Activated CD4-positive, CD25-positive, alpha-beta regulatory T cell treated with anti-CD3 and anti-CD28 coated beads, Interleukin-2, amount 50 U/mL, for 72 hours (primary cell): ENCODE results near the gene VMAC.

Experiments used
- DNase-seq: peaks from one replicate; pipeline ENCODE4 v3.0.0; 2021

Gene VMAC

DNA sequence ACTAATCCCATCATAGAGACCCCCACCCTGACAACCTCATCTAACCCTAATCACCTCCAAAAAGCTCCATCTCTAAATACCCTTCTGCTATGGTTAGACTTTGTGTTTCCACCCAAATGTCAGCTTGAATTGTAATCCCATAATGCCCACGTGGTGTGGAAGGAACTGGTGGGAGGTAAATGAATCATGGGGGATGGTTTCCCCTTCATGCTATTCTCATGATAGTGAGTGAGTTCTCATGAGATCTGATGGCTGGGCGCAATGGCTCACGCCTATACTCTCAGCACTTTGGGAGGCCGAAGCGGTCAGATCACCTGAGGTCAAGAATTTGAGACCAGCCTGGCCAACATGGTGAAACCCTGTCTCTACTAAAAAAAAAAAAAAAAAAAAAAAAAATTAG, 2.6 kb downstream of the VMAC start:
- no peak for DNase-seq

DNA sequence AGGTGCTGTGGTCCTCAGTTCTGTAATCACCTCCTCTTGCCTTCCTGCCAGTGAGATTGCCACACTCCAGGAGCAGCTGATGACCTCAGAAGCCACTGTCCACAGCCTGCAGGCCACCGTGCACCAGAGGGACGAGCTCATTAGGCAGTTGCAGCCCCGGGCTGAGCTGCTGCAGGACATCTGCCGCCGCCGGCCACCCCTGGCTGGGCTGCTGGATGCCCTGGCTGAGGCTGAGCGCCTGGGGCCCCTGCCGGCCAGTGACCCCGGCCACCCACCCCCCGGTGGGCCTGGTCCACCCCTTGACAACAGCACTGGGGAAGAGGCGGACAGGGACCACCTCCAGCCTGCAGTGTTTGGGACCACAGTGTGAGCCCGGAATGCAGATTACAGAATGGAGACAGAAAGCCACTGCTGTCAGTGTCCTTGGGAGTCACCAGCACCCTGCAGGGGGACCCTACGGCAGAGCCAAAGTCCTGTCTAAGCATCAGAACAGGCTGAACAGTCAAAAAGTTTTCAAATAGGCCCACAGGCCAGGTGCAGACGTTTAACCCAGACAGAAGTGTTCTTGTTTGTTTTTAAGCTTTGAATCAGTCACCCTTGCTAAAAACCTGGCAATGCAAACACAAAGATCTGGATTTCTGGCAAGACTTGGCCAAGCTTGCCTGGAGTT, 4.2 kb downstream of the VMAC start:
- DNase-seq = no peak

- no peak for DNase-seq
Observed at GRCh38 chr19:5910638-5910907, 5.9 kb downstream of the VMAC start.

- DNase-seq = no peak
Observed at GRCh38 chr19:5911366-5911765, 6.7 kb downstream of the VMAC start.

DNA sequence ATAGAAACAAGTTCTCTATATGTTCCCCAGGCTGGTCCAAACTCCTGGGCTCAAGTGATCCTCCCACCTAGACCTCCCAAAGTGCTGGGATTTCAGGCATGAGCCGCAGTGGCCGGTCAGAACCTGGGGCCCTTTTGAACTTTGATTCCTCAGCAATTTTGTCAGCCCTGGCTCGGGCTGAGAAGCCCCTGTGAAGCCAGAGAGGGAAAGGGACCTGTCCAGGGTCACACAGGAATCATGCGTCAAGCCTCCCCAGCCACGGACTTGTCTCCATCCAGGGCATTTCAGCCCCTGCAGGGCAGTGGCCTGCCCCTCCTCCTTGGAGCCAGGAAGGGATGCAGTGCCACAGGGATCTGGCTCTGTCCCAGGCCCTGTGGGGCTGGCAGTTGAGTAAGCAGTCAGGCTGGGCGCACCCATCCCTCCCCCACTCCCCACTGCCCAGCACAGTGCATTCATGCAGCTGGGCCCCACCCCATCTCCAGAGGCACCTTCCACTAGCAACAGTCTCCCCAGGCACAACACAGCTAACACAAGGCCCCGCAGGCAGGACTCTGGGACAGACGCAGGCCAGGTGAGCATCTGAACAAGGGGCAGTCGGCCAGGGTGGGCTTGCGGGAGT, 9.2 kb downstream of the VMAC start, which contains the start of gene CAPS:
TSS of gene CAPS (plus strand) at position 516 of the 619 bp plus-strand sequence. CDS start 153 bp downstream, outside the sequence.
- DNase-seq = no peak

- DNase-seq = no peak
Observed at GRCh38 chr19:5914358-5914774, 9.7 kb downstream of the VMAC start.

DNA sequence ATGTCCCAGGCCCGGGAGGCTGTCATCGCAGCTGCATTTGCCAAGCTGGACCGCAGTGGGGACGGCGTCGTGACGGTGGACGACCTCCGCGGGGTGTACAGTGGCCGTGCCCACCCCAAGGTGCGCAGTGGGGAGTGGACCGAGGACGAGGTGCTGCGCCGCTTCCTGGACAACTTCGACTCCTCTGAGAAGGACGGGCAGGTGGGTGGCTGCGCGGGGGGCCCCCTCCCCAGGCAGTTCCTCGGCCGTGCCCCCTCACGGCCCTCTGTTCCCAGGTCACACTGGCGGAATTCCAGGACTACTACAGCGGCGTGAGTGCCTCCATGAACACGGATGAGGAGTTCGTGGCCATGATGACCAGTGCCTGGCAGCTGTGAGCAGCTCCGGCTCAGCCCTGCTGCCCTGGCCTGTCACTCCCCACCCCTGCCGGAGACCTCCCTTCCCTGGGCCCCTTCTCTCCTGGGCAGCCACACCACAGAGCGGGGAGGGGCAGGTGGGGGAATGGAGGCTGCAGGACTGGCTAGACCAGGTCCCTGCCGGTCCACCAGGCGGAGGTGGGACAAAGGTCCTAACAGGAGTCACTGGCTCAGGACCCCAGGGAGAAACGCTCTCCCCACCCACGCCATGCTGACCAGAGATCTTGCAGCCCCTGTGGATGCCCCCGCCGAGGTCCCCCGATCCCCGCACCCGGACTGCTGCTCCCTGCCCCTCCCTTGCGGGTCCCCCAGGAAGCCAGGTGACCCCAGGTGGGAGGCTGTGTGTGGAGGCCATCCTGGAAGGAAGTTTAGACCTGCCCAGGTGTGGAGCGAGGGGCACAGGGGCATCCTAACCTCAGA, 10.5 kb downstream of the VMAC start:
- DNase-seq = no peak

DNA sequence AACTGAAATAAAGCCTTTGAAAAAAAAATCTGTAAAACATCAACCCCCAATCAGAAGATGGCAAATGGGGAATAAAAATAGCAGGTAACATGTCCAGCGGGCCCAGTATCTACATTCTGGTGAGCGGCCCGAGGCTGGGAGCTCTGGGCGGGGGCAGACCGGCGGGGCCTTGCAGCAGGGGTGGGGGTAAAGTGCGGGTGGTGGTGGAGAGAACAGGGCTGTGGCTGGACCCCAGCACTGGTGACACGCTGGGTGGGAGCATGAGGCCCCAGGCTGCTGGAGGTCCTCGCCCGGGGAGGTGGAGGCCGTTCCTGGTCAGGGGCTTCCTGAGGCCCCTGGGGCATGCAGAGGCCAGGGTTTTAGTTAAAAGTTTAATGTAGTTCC, 11.1 kb downstream of the VMAC start:
- no peak for DNase-seq

DNA sequence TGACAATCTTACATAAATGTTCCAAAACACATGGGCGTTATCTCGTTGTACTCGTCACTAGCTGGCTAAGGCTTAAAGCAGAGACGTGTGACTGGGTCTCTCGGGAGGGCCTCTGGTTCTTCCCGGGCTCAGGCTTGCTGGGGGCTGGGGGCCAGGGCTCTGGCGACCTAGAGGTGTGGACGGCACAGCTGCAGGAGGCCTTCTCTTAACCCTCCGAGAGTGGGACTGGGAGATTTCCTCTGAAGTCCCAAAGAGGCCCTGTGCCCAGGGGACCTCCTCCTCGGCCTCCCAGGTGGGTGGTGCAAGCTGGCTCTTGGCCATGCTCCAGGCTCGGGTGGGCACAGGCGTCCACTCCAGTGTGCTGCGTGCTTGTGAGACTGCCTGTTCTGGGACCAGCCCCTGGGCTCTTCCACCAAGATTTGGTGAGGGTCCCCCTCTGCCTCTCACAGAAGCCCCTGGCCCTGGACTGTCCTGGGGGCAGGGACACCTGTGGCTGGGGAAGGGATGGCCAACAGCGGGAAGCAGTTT, 11.6 kb downstream of the VMAC start:
- DNase-seq = no peak

DNA sequence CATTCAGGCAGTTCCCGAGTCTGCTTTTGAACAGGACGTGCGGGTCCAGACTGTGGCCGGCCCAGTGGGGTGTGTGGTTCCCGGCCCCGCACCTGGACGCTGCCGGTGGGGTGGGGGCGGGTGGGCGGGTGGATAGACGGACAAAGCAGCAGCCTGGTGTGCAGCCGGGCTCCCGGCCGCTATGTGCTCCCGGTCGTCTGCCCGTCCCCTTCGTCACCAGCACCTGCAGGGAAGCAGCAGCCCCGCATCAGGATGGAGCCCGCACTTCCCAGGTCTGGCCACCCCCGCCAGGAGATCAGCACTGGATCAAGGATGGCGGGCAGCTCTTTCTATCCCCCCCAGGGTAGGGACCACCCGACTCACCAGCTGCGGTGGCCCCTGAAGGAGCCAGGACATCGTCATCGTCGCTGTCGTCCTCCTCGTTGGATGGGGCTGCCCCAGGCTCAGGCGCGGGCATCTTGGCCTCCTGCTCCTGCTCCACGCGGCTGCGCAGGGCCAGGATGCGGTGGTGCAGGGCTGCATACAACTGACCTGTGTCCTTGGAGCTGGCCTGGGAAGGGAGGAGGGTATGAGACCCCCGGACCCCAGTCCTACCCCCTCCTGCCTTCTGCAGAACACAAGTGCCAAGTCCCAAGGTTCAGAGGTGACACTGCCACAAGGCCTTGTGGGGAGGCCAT, 12.9 kb downstream of the VMAC start:
- no peak for DNase-seq

- no peak for DNase-seq
Observed at GRCh38 chr19:5918463-5919079, 13.9 kb downstream of the VMAC start.

DNA sequence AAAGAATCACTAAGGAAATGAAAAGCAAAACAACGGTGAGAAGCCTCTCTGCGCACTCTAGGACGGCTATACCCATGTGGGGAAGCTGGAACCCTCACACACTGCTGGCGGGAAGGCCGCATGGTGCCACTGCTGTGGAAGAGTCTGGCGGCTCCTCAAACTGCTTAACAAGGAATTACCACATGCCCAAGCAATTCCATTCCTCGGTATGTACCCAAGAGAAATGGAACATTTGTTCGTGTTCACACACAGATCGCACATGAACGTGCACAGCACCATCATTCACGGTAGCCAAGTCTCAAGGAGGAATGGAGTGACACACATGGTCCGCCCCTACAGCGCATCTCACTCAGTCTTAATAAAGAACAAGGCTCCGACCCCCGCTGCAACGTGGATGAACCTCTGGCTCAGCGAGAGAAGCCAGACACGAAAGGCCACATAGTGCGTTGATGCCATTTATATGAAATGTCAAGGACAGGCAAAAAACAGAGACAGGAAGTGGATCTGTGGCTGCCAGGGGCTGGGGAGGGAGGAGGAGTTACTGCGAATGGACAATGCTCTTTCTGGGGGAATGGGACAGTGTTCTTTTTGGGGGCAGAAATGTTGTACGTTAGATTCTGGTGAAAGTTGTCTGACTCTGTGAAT, 17.0 kb downstream of the VMAC start:
- DNase-seq = no peak

DNA sequence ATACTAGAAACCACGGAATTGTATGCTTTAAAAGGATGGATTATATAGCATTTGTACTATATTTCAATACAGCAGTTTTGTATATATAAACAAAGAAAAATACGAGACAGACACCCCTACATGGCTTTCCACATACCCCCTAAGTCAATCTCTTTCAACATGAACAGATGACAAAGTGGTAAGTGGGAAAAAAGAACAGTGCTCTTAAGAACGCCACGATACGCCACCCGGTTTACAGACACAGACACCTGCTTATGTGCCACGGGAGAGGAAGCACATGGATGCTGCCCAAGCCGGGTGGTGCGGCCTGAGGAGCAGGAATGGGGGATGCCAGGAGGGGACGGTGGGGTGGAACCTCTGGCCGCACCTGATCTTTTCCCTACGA, 17.5 kb downstream of the VMAC start:
- DNase-seq = no peak

DNA sequence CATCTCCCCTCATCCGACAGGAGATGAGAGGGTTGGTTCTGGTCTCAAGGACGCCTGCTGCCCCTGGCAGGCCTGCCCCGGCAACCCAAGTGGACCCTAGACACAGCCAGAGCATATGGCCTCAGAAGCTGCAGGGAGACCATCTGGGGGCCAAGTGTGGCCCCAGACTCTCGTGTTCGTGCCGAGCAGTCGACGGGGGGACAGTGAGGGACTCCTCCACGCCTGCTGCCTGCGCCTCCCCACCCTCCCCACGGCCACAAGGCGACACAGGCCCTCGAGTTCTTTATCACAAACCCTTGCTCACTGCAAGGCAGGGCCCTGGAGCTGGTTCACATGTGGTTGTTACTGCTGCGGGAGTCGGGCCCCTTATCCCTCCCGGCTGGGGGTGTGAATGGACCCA, 18.7 kb downstream of the VMAC start:
- DNase-seq = no peak

- DNase-seq = no peak
Observed at GRCh38 chr19:5925830-5926427, 21.3 kb downstream of the VMAC start.

DNA sequence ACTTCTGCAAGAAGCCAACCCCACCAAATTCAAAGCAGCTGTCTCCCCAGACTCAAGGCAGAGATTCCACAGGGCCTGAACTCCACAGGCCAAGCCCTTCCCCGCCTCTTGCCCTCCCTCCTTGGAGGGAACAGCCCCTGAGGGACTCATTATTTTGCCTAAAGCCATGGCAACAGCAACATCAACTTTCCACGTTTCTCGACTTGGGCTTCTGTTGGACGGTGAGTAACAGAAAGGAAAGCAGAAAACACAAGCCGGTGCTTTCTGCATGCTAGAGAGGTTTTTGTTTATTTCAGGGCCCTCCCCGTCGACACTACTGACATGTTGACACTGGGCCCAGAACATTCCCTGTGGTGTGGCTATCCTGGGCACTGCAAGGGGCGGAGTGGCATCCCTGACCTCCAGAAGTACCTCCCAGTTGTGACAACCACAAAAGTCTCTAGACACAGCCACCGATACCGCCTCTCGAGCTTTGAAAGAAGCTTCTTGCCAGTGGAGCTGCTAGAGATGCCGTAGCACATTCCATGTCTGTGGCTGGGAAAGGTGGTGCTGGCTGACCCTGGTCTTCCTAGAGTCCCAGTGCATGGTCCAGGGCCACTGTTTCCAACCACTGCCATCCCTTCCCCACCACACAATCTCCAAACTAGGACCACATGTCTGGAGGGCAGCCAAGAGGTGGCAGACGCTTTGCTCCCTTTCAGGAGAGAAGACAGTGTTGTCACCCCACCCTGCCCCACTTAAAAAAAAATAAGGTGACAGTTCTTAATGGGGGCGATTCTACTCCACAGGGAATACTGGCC, 22.2 kb downstream of the VMAC start:
- DNase-seq = no peak

- DNase-seq = no peak
Observed at GRCh38 chr19:5927441-5927821, 22.8 kb downstream of the VMAC start.

- DNase-seq = no peak
Observed at GRCh38 chr19:5929179-5929578, 24.5 kb downstream of the VMAC start.

- no peak for DNase-seq
Observed at GRCh38 chr19:5929625-5930024, 25.0 kb downstream of the VMAC start.

GRCh38 chr19:5931251-5931650, 26.6 kb downstream of the VMAC start:
- no peak for DNase-seq

DNA sequence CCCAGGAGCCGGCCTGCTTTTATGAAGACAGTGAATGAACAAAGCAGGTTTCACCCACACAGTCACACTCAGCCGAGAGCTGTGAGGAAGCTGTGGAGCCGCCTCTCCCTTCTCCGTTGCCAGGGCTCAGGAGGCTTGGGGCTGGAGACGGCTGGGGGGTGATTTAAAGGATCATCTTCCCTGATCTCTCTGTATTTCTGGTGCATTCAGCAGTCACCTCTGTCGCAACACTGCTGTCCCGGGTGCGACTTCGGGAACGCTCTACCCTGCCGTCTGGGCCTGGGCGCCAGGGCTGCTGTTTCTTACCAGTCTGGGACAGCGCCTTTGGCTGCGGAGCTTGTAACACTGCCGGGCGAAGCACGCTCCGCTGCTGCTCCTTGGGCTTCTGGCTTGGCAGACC, 27.5 kb downstream of the VMAC start:
- no peak for DNase-seq
